ENCODE results near the gene ST3GAL4. TPM values are rescaled to one million over a fixed set of nuclear protein-coding genes. Genes with fewer than 3 reads are reported as not detected.

Gene ST3GAL4
- total RNA-seq, 1 donor from 2014 or later: 15.9 TPM

DNA sequence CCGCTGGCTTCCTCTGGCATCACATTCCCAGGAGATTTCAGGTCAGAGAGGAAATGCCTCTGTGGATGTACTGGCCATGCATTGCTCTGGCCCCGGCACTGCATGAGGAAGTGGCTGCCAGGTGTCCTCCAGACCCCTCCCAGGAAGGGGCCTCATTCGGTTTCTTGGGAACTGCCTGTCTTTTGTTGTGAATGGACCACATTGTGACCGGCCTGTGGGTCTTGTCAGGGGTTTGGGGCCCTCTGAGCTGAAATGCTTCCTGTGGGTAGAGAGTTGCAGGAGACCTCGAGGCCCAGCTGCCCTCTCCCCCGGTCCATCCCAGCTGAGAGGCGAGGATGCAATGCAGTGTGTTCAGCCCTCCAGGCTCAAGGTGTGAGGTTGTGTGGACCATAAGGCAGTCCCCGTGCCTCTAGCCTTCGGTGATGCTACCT is 18.8 kb upstream of the ST3GAL4 start:
- no peak overlapping the region for H3K4me3 ChIP-seq (ENCODE audit: low read depth, low read length)
- no peak for DNase-seq (ENCODE audit: low read depth)
- TF ChIP-seq, protein P1, sequence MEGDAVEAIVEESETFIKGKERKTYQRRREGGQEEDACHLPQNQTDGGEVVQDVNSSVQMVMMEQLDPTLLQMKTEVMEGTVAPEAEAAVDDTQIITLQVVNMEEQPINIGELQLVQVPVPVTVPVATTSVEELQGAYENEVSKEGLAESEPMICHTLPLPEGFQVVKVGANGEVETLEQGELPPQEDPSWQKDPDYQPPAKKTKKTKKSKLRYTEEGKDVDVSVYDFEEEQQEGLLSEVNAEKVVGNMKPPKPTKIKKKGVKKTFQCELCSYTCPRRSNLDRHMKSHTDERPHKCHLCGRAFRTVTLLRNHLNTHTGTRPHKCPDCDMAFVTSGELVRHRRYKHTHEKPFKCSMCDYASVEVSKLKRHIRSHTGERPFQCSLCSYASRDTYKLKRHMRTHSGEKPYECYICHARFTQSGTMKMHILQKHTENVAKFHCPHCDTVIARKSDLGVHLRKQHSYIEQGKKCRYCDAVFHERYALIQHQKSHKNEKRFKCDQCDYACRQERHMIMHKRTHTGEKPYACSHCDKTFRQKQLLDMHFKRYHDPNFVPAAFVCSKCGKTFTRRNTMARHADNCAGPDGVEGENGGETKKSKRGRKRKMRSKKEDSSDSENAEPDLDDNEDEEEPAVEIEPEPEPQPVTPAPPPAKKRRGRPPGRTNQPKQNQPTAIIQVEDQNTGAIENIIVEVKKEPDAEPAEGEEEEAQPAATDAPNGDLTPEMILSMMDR (conservative IDR thresholded peaks at IDR 0.05; ENCODE audit: low read depth, low read length): no peak

DNA sequence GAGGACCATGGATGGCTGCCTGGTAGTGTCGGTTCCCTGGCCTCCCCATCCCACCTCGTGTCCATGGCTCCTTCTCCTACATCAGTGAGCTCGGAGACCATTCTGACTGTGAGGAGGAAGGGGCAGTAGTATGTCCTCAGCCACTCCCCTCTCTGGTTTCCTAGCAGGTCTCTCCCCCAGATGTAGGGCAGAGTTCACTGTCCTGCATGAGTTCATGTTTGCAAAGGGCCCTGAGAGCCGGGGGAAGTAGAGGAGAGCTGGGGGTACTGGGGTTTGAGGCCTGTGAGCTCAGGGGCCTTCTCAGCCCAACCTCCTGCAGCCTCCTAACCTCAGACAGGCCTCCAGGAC is 18.4 kb upstream of the ST3GAL4 start:
- no peak for DNase-seq (ENCODE audit: low read depth)
- TF ChIP-seq, protein P1 (conservative IDR thresholded peaks at IDR 0.05; ENCODE audit: low read depth, low read length): no peak
- no peak overlapping the region for H3K4me3 ChIP-seq (ENCODE audit: low read depth, low read length)

DNA sequence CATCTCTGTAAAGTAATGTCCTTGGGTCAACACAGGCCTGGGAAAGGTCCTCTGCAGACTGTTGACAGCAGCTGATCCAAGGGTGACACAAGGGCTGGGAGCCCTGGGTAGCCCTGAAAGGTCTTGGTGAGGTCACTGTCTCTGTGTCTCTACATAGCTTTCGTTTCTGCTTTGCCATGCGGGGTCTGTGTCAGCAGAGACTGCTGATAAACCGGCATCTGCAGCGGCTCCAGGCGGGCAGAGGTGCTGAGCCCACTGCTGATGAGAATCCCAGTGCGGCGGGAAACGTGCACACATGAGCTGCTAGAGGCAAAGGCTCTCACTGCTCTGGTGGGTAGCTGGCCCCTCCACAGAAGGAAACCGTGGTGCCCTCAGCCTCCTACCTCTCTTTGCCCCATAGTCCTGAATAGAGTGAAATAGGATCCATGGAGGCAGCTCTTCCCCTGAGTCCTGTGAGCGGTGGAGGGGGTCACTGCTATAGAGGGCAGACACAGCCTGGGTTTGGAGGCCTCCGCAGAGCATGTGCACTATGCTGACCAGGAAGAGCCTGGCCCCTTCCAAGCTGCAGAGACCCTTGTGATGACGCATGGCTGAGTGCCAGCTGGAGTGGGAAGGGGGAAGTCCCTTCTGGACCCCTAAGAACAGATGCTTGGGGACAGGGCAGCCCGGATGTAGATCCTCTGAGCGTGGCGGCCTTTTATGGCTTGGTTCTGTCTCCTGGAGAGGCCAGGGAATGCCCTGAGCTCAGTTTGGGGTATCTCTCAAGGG is 17.8 kb upstream of the ST3GAL4 start:
- H3K4me3 ChIP-seq (ENCODE audit: low read depth, low read length): no peak overlapping the region

DNA sequence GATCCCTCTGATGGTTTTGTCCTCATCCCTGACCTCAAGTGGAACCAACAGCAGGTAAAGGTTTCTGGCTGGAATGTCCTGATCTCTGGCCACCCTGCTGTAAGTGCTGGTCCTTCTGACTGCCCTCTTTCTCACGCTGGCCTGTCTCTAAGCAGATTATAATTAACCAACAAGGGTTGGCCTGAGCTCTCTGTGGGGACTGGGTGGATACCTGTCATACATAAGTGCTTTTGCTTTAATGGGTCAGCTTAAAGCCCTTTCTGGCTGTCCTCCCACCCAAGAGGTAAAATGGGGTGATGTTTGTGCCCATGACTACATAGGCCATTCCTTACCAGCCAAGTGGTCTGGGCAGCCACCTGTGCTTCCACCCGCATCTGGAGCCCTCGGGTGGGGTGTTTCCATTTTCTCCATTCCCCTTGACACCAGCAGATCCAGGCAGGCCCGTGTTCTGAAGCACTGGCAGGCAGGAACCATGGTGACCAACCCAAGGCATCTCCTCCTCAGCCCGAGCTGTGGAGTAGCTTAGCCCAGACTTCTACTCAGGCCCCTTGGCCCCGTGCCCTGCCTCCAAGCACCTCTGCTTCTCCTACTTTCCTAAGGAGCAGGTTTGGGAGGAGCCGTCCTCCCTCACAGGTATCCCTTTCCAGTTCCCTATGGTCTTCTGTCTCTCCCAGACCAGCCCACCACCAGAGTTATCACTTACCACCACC is 17.0 kb upstream of the ST3GAL4 start:
- TF ChIP-seq, protein P1 (conservative IDR thresholded peaks at IDR 0.05; ENCODE audit: low read depth, low read length): no peak
- DNase-seq (ENCODE audit: low read depth): no peak
- no peak overlapping the region for H3K4me3 ChIP-seq (ENCODE audit: low read depth, low read length)

More for the DNA sequence above, 17.8 kb upstream of the ST3GAL4 start:
- TF ChIP-seq, protein P1 (conservative IDR thresholded peaks at IDR 0.05; ENCODE audit: low read depth, low read length): no peak
- no peak for DNase-seq (ENCODE audit: low read depth)

DNA sequence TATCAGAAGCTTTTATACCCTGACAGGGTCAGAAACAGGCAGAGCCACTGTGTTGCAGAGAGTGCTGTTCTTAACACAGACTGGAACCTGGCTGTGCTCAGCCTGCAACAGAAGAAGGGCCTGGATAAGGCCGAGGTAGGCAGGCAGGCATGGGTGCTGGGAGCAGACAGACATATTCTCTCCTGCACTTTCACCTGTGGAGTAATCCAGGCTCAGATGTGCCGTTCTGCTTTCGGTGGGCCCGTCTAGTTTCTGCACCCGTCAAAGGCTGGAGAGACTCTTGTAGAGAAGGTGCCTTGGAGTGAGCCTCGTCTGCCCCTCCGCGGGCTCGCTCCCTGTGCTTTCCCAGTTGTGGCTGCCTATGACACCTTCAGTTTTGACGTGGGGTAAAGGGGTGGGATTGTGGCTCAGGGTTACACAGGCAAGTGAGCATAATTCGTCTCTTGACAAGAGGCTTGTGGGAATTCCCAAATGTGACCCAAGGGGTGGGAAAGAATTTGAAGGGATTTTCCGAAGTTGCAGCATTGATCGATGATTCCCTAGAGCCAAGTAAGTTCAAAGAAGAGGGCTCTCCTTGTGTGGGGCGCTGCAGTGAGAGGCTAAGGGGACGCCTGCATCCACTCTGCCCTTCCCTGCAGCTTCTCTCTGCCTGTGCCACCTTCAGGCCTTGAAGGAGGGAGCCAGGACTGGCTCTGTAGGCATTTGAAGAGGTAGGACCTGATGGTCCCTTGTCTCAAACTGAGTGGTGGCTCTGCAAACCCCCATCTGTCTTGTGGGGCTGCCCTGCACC is 16.2 kb upstream of the ST3GAL4 start:
- H3K4me3 ChIP-seq (ENCODE audit: low read depth, low read length): no peak overlapping the region
- no peak for DNase-seq (ENCODE audit: low read depth)
- TF ChIP-seq, protein P1 (conservative IDR thresholded peaks at IDR 0.05; ENCODE audit: low read depth, low read length): no peak

DNA sequence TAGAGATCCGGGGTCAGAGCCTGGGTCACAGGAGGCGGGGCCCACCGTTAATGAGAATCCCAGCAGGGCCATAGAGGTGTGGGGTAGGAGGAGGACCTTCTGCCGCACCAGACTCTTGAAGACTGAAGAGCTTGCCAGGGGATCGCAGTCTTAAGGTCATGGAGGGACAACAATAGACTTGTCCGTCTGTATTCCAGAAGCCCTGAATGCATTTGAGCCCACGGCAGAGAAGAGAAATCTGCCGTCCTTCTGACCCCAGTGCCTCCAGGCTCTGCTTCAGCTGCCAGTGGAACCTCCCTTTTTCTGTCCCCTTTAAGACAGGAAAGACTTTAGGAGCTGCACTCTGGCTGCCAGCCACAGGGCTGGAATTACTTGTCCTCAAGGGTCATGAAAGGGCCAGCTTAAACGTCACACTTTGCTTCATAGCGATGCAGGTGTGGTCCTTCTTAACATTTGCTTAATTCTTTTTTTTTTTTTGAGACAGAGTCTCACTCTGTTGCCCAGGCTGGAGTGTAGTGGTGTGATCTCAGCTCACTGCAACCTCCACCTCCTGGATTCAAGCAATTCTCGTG is 15.5 kb upstream of the ST3GAL4 start:
- TF ChIP-seq, protein P1 (conservative IDR thresholded peaks at IDR 0.05; ENCODE audit: low read depth, low read length): no peak
- DNase-seq (ENCODE audit: low read depth): no peak

More for the DNA sequence above, 15.5 kb upstream of the ST3GAL4 start:
- H3K4me3 ChIP-seq (ENCODE audit: low read depth, low read length): no peak overlapping the region
